Thymus (tissue), 11 donors: ENCODE results near the gene AFAP1L2. TPM values are rescaled to one million over a fixed set of nuclear protein-coding genes. Genes with fewer than 3 reads are reported as not detected.

ENCODE experiments used
- DNase-seq, 9 donors: peaks; one replicate each; pipeline ENCODE4 v3.0.0-alpha.2; 2013; ENCODE audit warnings: low spot score in 9 of 9, low read depth in 6 of 9, missing footprints in 1 of 9
- H3K27ac ChIP-seq, 2 donors: one replicate each; pipeline ENCODE4 v1.5.1; 2013; ENCODE audit warnings: control low read depth in 1 of 2, low read depth in 1 of 2, low read length in 1 of 2, mild to moderate bottlenecking in 1 of 2, moderate library complexity in 1 of 2
- H3K27me3 ChIP-seq, 2 donors: one replicate each; pipeline ENCODE4 v1.5.1; 2013; ENCODE audit warnings: low read length in 1 of 2; ENCODE audit not compliant: control insufficient read depth in 2 of 2, insufficient read depth in 1 of 2
- H3K36me3 ChIP-seq, 2 donors: one replicate each; pipeline ENCODE4 v1.5.1; 2013; ENCODE audit warnings: low read length in 1 of 2, mild to moderate bottlenecking in 1 of 2, moderate library complexity in 1 of 2; ENCODE audit not compliant: control insufficient read depth in 2 of 2, insufficient read depth in 2 of 2
- H3K4me1 ChIP-seq, 2 donors: one replicate each; pipeline ENCODE4 v1.5.1; 2013; ENCODE audit warnings: low read length in 2 of 2; ENCODE audit not compliant: control insufficient read depth in 2 of 2, insufficient read depth in 2 of 2
- H3K4me3 ChIP-seq, 2 donors: one replicate each; pipeline ENCODE4 v1.5.1; 2013; ENCODE audit warnings: low read length in 2 of 2, control low read depth in 1 of 2, mild to moderate bottlenecking in 1 of 2
- H3K9me3 ChIP-seq, 2 donors: one replicate each; pipeline ENCODE4 v1.5.1; 2013; ENCODE audit warnings: low read length in 1 of 2, mild to moderate bottlenecking in 1 of 2; ENCODE audit not compliant: control insufficient read depth in 2 of 2, insufficient read depth in 1 of 2
- WGBS: extraction: QIAGEN DNeasy Blood & Tissue Kit; methylation state at CpG from one replicate; pipeline ENCODE4 v1.1.7; 2013; 5-methylcytosine and 5-hydroxymethylcytosine counted together
- polyA plus RNA-seq: library from polyadenylated mRNA; stranded (reverse); fragments of 200-250 nt; gene quantifications from one replicate; pipeline ENCODE4 v1.2.3, GENCODE V29; 2013
- total RNA-seq: library from RNA; stranded (reverse); fragments of 120-200 nt; gene quantifications from one replicate; pipeline ENCODE4 v1.2.4, GENCODE V29; 2013
- donor health status: healthy.

AFAP1L2 gene
- total and polyA plus RNA-seq, 2 donors: 15.8 to 21.3 TPM

DNA sequence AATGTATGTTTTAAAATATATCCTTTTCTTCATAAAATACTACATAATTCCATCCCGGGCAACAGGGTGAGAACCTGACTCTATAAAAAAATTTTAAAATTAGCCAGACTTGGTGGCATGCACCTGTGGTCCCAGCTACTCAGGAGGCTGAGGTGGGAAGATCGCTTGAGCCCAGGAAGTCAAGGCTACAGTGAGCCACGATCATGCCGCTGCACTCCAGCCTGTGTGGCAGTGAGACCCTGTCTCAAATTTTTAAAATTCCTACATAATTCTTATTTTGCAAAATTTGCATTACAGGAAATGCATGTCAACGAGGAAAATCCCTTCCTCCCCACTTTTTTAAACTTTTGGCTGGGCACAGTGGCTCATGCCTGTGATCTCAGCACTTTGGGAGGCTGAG is 31.3 kb downstream of the AFAP1L2 start:
- Histone ChIP-seq H3K4me1 (peaks cover 0 to 17% of the 10 kb centered on the region in 2 donors), H3K9me3 (no peaks in the 10 kb centered on the region), H3K27ac (no peak overlapping the region), H3K36me3 (no peaks in the 10 kb centered on the region), H3K4me3 (no peak overlapping the region), H3K27me3 (no peaks in the 10 kb centered on the region)
- no peak for DNase-seq
- WGBS: 90% methylated on average over 5 of the region's 5 CpGs

DNA sequence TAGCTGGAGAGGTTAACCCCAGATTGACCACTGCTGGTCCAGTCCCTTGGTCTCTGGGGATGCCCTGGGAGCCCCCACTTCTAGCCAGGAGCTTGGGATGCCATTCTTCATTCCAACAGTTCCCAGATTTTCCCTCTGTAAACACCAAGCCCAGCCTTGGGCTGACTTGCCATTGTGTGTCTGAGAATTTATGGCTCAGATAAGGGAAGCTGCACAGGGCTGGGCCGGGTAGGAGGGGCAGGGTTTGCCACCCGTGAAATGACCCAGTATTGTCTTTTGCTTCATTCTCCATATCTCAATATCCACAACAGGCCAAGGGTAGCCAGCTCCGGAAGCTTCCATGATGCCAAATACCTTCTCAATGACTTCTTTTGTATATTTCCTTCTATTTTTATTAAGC is 32.1 kb downstream of the AFAP1L2 start:
- no peaks in the 10 kb centered on the region for H3K9me3 ChIP-seq
- WGBS: 86% methylated on average over 3 of the region's 3 CpGs
- no peaks in the 10 kb centered on the region for H3K27me3 ChIP-seq
- no peak for DNase-seq
- H3K27ac ChIP-seq: no peak overlapping the region
- no peak overlapping the region for H3K4me3 ChIP-seq
- no peaks in the 10 kb centered on the region for H3K36me3 ChIP-seq
- H3K4me1 ChIP-seq: peaks cover 0 to 17% of the 10 kb centered on the region in 2 donors

- H3K4me1 ChIP-seq: peaks cover 0 to 20% of the 10 kb centered on the region in 2 donors
- H3K27me3 ChIP-seq: no peaks in the 10 kb centered on the region
- no peak overlapping the region for H3K4me3 ChIP-seq
- no peaks in the 10 kb centered on the region for H3K36me3 ChIP-seq
- no peaks in the 10 kb centered on the region for H3K9me3 ChIP-seq
- no peak for DNase-seq
- peak overlapping the region in 1 of 2 donors; percentile 31 for H3K27ac ChIP-seq
- 96% methylated on average over 5 of the region's 5 CpGs for WGBS
These were observed 33.3 kb downstream of the AFAP1L2 start for GRCh38 chr10:114370966-114371365.

DNA sequence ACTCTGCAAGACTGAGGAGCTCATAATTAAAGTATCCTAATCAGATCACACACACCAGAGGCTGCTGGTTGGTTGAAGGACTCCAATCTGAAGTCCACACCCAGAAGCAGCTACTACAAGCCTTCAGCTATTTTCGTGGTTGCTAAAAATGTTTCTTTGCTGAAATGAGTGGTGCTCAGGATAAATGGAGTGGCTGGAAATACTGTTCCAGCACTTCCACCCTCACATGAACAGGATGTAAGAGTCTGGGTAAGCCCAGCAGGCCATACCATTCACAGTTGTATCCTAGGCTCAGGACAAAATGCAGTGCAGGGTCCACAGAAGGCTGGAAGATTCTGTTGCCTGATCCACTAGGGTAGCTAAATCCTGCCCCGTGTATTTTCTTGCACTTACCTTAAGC is 34.1 kb downstream of the AFAP1L2 start:
- Histone ChIP-seq H3K4me3 (no peak overlapping the region), H3K9me3 (no peaks in the 10 kb centered on the region), H3K27me3 (no peaks in the 10 kb centered on the region), H3K27ac (no peak overlapping the region), H3K4me1 (peaks cover 0 to 20% of the 10 kb centered on the region in 2 donors), H3K36me3 (no peaks in the 10 kb centered on the region)
- DNase-seq: no peak
- WGBS: 95% methylated on average over 2 of the region's 2 CpGs

DNA sequence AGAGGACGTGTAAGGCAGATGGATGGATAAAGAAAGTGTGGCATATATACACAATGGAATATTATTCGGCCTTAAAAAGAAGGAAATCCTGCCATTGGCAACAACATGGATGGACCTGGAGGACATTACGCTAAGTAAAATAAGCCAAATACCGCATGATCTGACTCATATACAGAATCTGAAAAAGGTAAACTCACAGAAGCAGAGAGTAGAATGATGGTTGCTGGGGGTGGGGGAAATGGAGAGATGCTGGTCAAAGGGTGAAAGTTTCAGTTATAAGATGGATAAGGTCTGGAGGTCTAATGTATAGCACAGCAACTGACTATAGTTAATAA is 36.3 kb downstream of the AFAP1L2 start:
- WGBS: 96% methylated on average over 4 of the region's 4 CpGs
- no peak overlapping the region for H3K4me3 ChIP-seq
- no peaks in the 10 kb centered on the region for H3K36me3 ChIP-seq
- peak overlapping the region in 1 of 2 donors; percentile 7 for H3K27ac ChIP-seq
- H3K9me3 ChIP-seq: no peaks in the 10 kb centered on the region
- H3K4me1 ChIP-seq: peaks cover 0 to 9% of the 10 kb centered on the region in 2 donors
- no peak for DNase-seq
- H3K27me3 ChIP-seq: no peaks in the 10 kb centered on the region

- 88% methylated on average over 6 of the region's 6 CpGs for WGBS
- Histone ChIP-seq H3K9me3 (no peaks in the 10 kb centered on the region), H3K4me1 (peaks cover 0 to 9% of the 10 kb centered on the region in 2 donors), H3K4me3 (no peak overlapping the region), H3K36me3 (no peaks in the 10 kb centered on the region), H3K27ac (peak overlapping the region in 1 of 2 donors; percentile 80), H3K27me3 (no peaks in the 10 kb centered on the region)
- no peak for DNase-seq
These were observed 36.8 kb downstream of the AFAP1L2 start for GRCh38 chr10:114367351-114368056.

DNA sequence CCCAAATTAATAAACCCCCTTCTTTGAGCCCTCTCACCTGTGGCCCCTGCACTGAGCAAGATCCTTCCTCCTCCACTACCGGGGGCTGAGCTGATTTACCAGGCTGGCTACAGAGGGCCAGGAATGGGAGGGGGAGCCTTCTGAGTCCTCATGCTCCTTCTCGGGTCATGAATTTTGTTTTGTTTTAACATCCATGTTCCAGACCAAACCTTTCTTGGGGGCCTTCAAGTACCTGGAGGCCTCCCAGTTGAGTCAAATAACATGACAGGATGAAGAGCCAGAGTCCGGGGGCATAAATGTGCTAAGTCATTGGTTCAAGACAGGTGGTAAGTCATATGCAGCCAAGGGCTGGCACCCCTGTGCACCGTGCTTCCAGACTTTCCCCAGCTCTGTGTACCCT is 39.6 kb downstream of the AFAP1L2 start:
- Histone ChIP-seq H3K9me3 (no peaks in the 10 kb centered on the region), H3K27me3 (no peaks in the 10 kb centered on the region), H3K4me3 (no peak overlapping the region), H3K4me1 (peaks cover 0 to 3% of the 10 kb centered on the region in 2 donors), H3K36me3 (no peaks in the 10 kb centered on the region), H3K27ac (peak overlapping the region in 1 of 2 donors; percentile 15)
- no peak for DNase-seq
- 94% methylated on average over 4 of the region's 4 CpGs for WGBS

- Histone ChIP-seq H3K27me3 (no peaks in the 10 kb centered on the region), H3K9me3 (no peaks in the 10 kb centered on the region), H3K27ac (no peak overlapping the region), H3K4me3 (no peak overlapping the region), H3K36me3 (no peaks in the 10 kb centered on the region), H3K4me1 (peaks cover 0 to 3% of the 10 kb centered on the region in 2 donors)
- no peak for DNase-seq
- whole genome bisulfite sequencing: 97% methylated on average over 4 of the region's 4 CpGs
These were observed 40.4 kb downstream of the AFAP1L2 start for GRCh38 chr10:114363745-114364454.

DNA sequence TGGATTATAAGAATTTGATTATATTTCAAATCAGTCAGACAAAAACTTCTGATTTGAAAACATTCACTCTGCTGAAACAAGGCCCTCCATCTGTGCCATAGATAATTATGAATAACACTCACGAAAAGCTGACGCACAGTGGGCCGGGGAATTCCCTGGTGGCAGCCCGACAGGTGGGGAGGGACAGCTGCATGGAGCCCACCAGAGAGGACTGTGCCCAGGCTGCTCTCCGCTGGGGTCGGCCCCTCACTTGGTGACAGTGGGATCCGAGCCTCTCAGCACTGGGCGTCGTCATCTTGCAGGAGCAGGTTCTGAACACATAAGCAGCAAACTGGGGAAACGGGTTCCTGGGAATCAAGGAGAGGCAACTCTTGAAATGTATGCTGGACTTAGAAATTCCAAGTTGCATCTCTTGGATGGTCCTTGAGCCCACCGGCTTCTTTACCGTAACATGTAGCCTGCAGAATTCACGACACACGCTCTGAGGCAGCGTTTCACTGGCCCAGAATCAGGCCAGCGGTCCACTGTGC is 41.4 kb downstream of the AFAP1L2 start:
- peaks cover 0 to 3% of the 10 kb centered on the region in 2 donors for H3K4me1 ChIP-seq
- H3K9me3 ChIP-seq: no peaks in the 10 kb centered on the region
- WGBS: 88% methylated on average over 16 of the region's 16 CpGs
- no peak overlapping the region for H3K4me3 ChIP-seq
- H3K27ac ChIP-seq: no peak overlapping the region
- no peaks in the 10 kb centered on the region for H3K27me3 ChIP-seq
- no peak for DNase-seq
- no peaks in the 10 kb centered on the region for H3K36me3 ChIP-seq
